OCI-LY3 (cell line): ENCODE measurements around the gene KIF11.

ENCODE experiments used
- H2AFZ ChIP-seq: fragments of 200-600, 300-600 bp; shearing (Covaris generic); 2 replicates; pipeline ENCODE4 v1.6.0; 2014; ENCODE audit warnings: antibody characterized with exemption, low read depth, low read length
- H3K27ac ChIP-seq: fragments of 200-600, 300-600 bp; sonication (generic); 2 replicates; pipeline ENCODE4 v1.5.1; 2014; ENCODE audit warnings: mild to moderate bottlenecking, low read length, moderate library complexity, mixed read lengths
- H3K27me3 ChIP-seq: fragments of 200-600, 300-600 bp; sonication (generic); 2 replicates; pipeline ENCODE4 v1.6.1; 2014; ENCODE audit warnings: low read depth, low read length, mixed read lengths
- H3K36me3 ChIP-seq: fragments of 200-600, 300-600 bp; sonication (generic); replicated peaks from 2 replicates; pipeline ENCODE3; 2014; ENCODE audit warnings: low read depth, low read length, mixed read lengths
- H3K4me1 ChIP-seq: fragments of 300-600, 200-600 bp; sonication (generic); 2 replicates; pipeline ENCODE4 v1.6.1; 2014; ENCODE audit warnings: low read length, mixed read lengths
- H3K4me2 ChIP-seq: fragments of 200-600, 300-600 bp; sonication (generic); 2 replicates; pipeline ENCODE4 v1.6.1; 2014; ENCODE audit warnings: low read length, mixed read lengths
- H3K4me3 ChIP-seq: fragments of 300-600, 200-600 bp; sonication (generic); 2 replicates; pipeline ENCODE4 v1.5.1; 2014; ENCODE audit warnings: antibody characterized with exemption, mild to moderate bottlenecking, low read length, moderate library complexity
- H3K79me2 ChIP-seq: fragments of 300-600, 200-600 bp; shearing (Covaris generic); 2 replicates; pipeline ENCODE4 v1.6.1; 2014; ENCODE audit warnings: mild to moderate bottlenecking, low read length, mixed read lengths
- H3K9ac ChIP-seq: fragments of 300-600, 200-600 bp; shearing (Covaris generic); 2 replicates; pipeline ENCODE4 v1.6.0; 2014; ENCODE audit warnings: mild to moderate bottlenecking, low read length, moderate library complexity
- H3K9me3 ChIP-seq: fragments of 200-600, 300-600 bp; shearing (Covaris generic); 2 replicates; pipeline ENCODE4 v1.6.1; 2014; ENCODE audit warnings: low read length, mixed read lengths; ENCODE audit not compliant: insufficient read depth
- H4K20me1 ChIP-seq: fragments of 200-600, 300-600 bp; sonication (generic); 2 replicates; pipeline ENCODE4 v1.6.1; 2016; ENCODE audit warnings: low read length, mixed read lengths; ENCODE audit not compliant: insufficient read depth
- CTCF ChIP-seq: fragments of 200-600, 300-600 bp; sonication (generic); IDR thresholded peaks from 2 replicates; pipeline ENCODE4 v1.5.1; 2014; ENCODE audit warnings: antibody characterized with exemption, low read length, low read depth
- EZH2phosphoT487 ChIP-seq: fragments of 200-600 bp; shearing (Covaris generic); IDR thresholded peaks from 2 replicates; pipeline ENCODE4 v1.6.1; 2018; ENCODE audit warnings: antibody characterized with exemption, mixed run types, low read depth

Gene KIF11

GRCh38 chr10:92629945-92630344, 37.0 kb downstream of the KIF11 start:
- Histone ChIP-seq H3K36me3 (peaks cover 35% of the 10 kb centered on the region), H3K27me3 (no peaks in the 10 kb centered on the region), H3K9ac (no peak overlapping the region), H3K4me1 (no peaks in the 10 kb centered on the region), H3K79me2 (no peaks in the 10 kb centered on the region), H3K4me2 (no peak overlapping the region), H2AFZ (no peak overlapping the region), H3K4me3 (no peak overlapping the region), H3K9me3 (no peaks in the 10 kb centered on the region), H3K27ac (no peak overlapping the region), H4K20me1 (no peaks in the 10 kb centered on the region)
- TF ChIP-seq CTCF (no peak), EZH2phosphoT487 (no peak)

- no peak overlapping the region for H3K4me3 ChIP-seq
- no peaks in the 10 kb centered on the region for H4K20me1 ChIP-seq
- H3K4me1 ChIP-seq = no peaks in the 10 kb centered on the region
- no peak overlapping the region for H3K4me2 ChIP-seq
- H2AFZ ChIP-seq = no peak overlapping the region
- H3K9me3 ChIP-seq = no peaks in the 10 kb centered on the region
- no peak overlapping the region for H3K9ac ChIP-seq
- no peaks in the 10 kb centered on the region for H3K27me3 ChIP-seq
- no peak for TF ChIP-seq CTCF
- no peak for TF ChIP-seq EZH2phosphoT487
- peaks cover 38% of the 10 kb centered on the region for H3K36me3 ChIP-seq
- H3K79me2 ChIP-seq = no peaks in the 10 kb centered on the region
- no peak overlapping the region for H3K27ac ChIP-seq
Measured at GRCh38 chr10:92638037-92638436, 45.1 kb downstream of the KIF11 start.

GRCh38 chr10:92640107-92640506, 47.2 kb downstream of the KIF11 start:
- no peak overlapping the region for H3K9ac ChIP-seq
- no peak overlapping the region for H3K4me3 ChIP-seq
- peaks cover 8% of the 10 kb centered on the region for H3K4me1 ChIP-seq
- H2AFZ ChIP-seq = no peak overlapping the region
- no peaks in the 10 kb centered on the region for H4K20me1 ChIP-seq
- TF ChIP-seq EZH2phosphoT487 = no peak
- no peak for TF ChIP-seq CTCF
- no peak overlapping the region for H3K4me2 ChIP-seq
- H3K79me2 ChIP-seq = no peaks in the 10 kb centered on the region
- no peak overlapping the region for H3K27ac ChIP-seq
- no peaks in the 10 kb centered on the region for H3K27me3 ChIP-seq
- peaks cover 31% of the 10 kb centered on the region for H3K36me3 ChIP-seq
- H3K9me3 ChIP-seq = no peaks in the 10 kb centered on the region

GRCh38 chr10:92641492-92641891, 48.6 kb downstream of the KIF11 start:
- no peaks in the 10 kb centered on the region for H3K9me3 ChIP-seq
- H3K9ac ChIP-seq = no peak overlapping the region
- no peaks in the 10 kb centered on the region for H4K20me1 ChIP-seq
- no peak overlapping the region for H3K27ac ChIP-seq
- H2AFZ ChIP-seq = no peak overlapping the region
- H3K27me3 ChIP-seq = no peaks in the 10 kb centered on the region
- TF ChIP-seq EZH2phosphoT487 = no peak
- TF ChIP-seq CTCF = no peak
- H3K36me3 ChIP-seq = peaks cover 28% of the 10 kb centered on the region
- H3K4me1 ChIP-seq = peaks cover 8% of the 10 kb centered on the region
- no peak overlapping the region for H3K4me3 ChIP-seq
- no peak overlapping the region for H3K4me2 ChIP-seq
- H3K79me2 ChIP-seq = no peaks in the 10 kb centered on the region
